ENCODE measurements around the gene IPCEF1.

The IPCEF1 gene

DNA sequence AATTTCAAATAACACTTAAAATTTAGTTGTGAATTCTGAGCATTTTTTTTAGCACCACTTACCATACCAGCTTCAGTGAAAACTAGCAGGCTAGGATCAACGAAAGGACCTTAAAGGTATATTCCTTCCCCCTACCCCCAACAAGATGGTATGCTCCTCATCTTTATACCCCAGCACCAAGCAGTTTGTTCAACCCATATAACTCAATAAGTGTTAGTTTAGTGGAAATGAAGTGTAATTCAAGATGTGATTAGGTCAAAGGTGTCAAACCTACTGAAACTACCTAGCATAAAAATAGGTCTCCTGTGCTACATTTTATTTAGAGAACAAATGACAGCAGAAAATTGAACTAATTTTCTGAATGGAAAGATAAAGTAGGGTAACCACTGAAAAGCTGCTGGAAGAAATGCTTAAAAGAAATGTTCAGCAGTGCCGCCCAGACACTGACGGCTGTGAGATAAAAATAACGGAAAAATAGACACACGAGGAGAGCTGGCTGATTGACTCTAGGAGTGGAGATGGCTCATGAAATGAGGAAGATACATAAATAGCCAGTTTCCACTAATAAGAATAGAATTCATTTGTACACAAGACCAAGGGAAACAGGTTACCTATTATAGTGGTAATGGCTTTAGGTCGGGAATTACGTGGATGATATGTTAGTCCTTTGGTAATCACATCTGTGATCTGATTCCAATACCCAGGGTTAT, 94.8 kb downstream of the IPCEF1 start:
- H3K27me3 ChIP-seq (replicated peaks; ENCODE audit: control insufficient read depth, insufficient read depth, low read length): no peaks in the 10 kb centered on the region
- DNase-seq (ENCODE audit: extremely low read depth, insufficient read length): no peak
- TF ChIP-seq, protein P1, sequence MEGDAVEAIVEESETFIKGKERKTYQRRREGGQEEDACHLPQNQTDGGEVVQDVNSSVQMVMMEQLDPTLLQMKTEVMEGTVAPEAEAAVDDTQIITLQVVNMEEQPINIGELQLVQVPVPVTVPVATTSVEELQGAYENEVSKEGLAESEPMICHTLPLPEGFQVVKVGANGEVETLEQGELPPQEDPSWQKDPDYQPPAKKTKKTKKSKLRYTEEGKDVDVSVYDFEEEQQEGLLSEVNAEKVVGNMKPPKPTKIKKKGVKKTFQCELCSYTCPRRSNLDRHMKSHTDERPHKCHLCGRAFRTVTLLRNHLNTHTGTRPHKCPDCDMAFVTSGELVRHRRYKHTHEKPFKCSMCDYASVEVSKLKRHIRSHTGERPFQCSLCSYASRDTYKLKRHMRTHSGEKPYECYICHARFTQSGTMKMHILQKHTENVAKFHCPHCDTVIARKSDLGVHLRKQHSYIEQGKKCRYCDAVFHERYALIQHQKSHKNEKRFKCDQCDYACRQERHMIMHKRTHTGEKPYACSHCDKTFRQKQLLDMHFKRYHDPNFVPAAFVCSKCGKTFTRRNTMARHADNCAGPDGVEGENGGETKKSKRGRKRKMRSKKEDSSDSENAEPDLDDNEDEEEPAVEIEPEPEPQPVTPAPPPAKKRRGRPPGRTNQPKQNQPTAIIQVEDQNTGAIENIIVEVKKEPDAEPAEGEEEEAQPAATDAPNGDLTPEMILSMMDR (IDR thresholded peaks at IDR 0.05; ENCODE audit: insufficient read depth, low read length, poor library complexity, severe bottlenecking): no peak

DNA sequence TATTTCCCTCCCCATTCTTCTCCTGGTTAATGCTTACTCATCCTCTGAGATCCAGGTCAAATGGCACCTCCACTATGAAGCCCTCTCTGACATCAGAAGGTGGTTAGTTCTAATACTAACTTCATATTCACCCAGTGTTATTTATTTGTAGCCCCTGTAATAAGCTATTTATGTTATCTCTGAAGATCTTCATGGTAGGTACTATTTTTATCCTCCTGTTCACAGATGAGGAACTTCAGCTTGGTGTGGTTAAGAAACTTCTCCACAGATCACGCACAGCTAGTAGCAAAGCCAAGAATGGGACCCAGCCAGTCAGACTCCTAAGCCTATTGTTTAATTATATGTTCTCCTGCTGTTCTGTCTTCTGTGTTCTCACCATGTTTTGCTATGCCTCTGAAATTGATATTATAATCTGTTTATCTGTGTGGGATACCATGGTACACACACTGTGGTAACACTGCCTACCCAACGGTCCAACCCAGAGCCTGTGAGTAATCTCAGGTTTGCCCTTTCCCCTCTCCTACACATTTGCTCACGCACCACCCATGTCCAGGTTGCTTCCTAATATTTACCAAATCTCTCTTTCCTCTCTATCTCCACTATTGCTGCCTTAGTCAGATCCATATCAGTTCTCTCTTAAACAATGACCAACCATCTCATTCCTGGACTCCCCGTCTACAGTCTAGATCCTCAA, 98.4 kb downstream of the IPCEF1 start:
- Histone ChIP-seq H3K27me3 (replicated peaks; ENCODE audit: control insufficient read depth, insufficient read depth, low read length) (no peaks in the 10 kb centered on the region), H3K4me3 (replicated peaks; ENCODE audit: low read depth, low read length) (no peak overlapping the region), H3K36me3 (ENCODE audit: control insufficient read depth, insufficient read depth, low read length) (no peaks in the 10 kb centered on the region)
- peak; percentile 31 for DNase-seq (ENCODE audit: extremely low read depth, insufficient read length)
- TF ChIP-seq, protein P1 (IDR thresholded peaks at IDR 0.05; ENCODE audit: insufficient read depth, low read length, poor library complexity, severe bottlenecking): no peak

More for the DNA sequence above, 94.8 kb downstream of the IPCEF1 start:
- no peaks in the 10 kb centered on the region for H3K36me3 ChIP-seq (ENCODE audit: control insufficient read depth, insufficient read depth, low read length)
- no peak overlapping the region for H3K4me3 ChIP-seq (replicated peaks; ENCODE audit: low read depth, low read length)

DNA sequence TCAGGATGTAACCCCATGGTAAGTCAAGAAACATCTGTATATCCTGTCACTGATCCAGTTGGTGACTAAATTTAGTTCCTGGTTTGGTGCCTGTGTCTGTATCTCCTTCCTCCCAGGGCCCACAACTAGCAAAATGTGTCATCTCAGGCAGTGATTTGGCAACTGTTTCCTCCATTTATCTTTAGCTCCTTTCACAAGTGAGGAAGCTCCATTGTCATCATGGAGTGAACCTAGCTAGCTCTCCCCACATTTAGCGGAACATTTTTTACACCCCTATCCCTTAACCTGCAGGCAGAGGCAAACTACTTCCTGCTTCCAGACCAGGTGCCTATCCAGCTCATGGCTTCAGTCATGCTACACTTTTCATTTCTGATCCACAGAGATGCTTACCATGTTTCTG, 99.5 kb downstream of the IPCEF1 start:
- TF ChIP-seq, protein P1 (IDR thresholded peaks at IDR 0.05; ENCODE audit: insufficient read depth, low read length, poor library complexity, severe bottlenecking): no peak
- Histone ChIP-seq H3K27me3 (replicated peaks; ENCODE audit: control insufficient read depth, insufficient read depth, low read length) (no peaks in the 10 kb centered on the region), H3K36me3 (ENCODE audit: control insufficient read depth, insufficient read depth, low read length) (no peaks in the 10 kb centered on the region), H3K4me3 (replicated peaks; ENCODE audit: low read depth, low read length) (no peak overlapping the region)
- DNase-seq (ENCODE audit: extremely low read depth, insufficient read length): no peak

DNA sequence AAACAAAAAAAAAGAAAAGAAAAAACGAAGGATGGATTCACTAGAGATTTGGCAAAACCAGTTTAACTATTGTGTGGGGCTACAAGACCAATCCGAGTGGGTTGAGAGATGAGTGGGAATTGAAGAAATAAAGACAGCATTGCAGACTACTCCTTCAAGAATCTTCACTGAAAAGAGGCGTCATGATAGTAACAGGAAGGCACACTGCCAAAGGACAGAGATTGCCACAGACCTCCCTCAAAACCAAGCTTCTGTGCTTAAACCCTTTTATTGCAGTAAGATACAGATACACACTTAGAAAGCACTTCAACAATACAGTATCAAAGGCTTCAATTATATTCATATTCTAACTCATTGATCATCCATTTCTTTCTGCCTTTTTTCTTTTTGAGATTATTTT, 103.9 kb downstream of the IPCEF1 start:
- no peaks in the 10 kb centered on the region for H3K36me3 ChIP-seq (ENCODE audit: control insufficient read depth, insufficient read depth, low read length)
- no peaks in the 10 kb centered on the region for H3K27me3 ChIP-seq (replicated peaks; ENCODE audit: control insufficient read depth, insufficient read depth, low read length)
- H3K4me3 ChIP-seq (replicated peaks; ENCODE audit: low read depth, low read length): no peak overlapping the region
- no peak for DNase-seq (ENCODE audit: extremely low read depth, insufficient read length)
- TF ChIP-seq, protein P1 (IDR thresholded peaks at IDR 0.05; ENCODE audit: insufficient read depth, low read length, poor library complexity, severe bottlenecking): no peak

DNA sequence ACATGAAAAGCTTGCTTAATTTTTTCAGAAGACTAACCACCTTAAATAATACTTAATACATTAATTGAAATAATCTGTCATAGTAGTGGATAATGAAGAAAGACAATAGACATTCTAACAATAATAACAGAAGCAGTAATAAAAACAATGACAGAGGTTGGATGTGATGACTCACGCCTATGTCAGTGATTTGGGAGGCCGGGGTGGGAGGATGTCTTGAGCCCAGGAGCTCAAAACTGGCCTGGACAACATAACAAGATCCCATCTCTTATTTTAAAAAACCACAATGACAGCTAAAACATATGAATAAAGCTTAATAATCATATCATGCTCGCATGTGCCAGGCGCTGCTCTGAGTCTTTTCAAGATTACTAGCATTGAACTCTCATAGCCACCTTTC, 105.5 kb downstream of the IPCEF1 start:
- DNase-seq (ENCODE audit: extremely low read depth, insufficient read length): no peak
- Histone ChIP-seq H3K27me3 (replicated peaks; ENCODE audit: control insufficient read depth, insufficient read depth, low read length) (no peaks in the 10 kb centered on the region), H3K36me3 (ENCODE audit: control insufficient read depth, insufficient read depth, low read length) (no peaks in the 10 kb centered on the region), H3K4me3 (replicated peaks; ENCODE audit: low read depth, low read length) (no peak overlapping the region)
- TF ChIP-seq, protein P1 (IDR thresholded peaks at IDR 0.05; ENCODE audit: insufficient read depth, low read length, poor library complexity, severe bottlenecking): no peak

Measured in GM06990 (cell line).